Activated CD4-positive, CD25-positive, alpha-beta regulatory T cell treated with anti-CD3 and anti-CD28 coated beads, Interleukin-2, amount 50 U/mL, for 72 hours (primary cell): ENCODE results near the gene KCP.

Experiments used
- DNase-seq: peaks from one replicate; pipeline ENCODE4 v3.0.0; 2021

KCP gene

GRCh38 chr7:128920913-128921582, 10.5 kb upstream of the KCP start:
- DNase-seq, result peak; percentile 5

GRCh38 chr7:128919881-128920799, 9.6 kb upstream of the KCP start:
- DNase-seq, result peak; percentile 20

GRCh38 chr7:128919241-128919640, 8.7 kb upstream of the KCP start:
- peak; percentile 5 for DNase-seq

GRCh38 chr7:128918016-128918665, 7.6 kb upstream of the KCP start:
- DNase-seq, result peak; percentile 13

GRCh38 chr7:128917122-128917521, 6.6 kb upstream of the KCP start:
- peak; percentile 18 for DNase-seq

- DNase-seq, result peak; percentile 8
Measured at GRCh38 chr7:128916643-128916915, 6.1 kb upstream of the KCP start.

- DNase-seq, result peak; percentile 22
Measured at GRCh38 chr7:128915841-128916642, 5.5 kb upstream of the KCP start.

- DNase-seq, result peak; percentile 30
Measured at GRCh38 chr7:128915271-128915819, 4.8 kb upstream of the KCP start.

GRCh38 chr7:128914566-128915151, 4.2 kb upstream of the KCP start:
- DNase-seq, result peak; percentile 33

- DNase-seq, result peak; percentile 29
Measured at GRCh38 chr7:128913870-128914565, 3.5 kb upstream of the KCP start.

- DNase-seq, result peak; percentile 4
Measured at GRCh38 chr7:128912709-128913495, 2.4 kb upstream of the KCP start.

GRCh38 chr7:128912281-128912680, 1.8 kb upstream of the KCP start:
- DNase-seq, result peak; percentile 29

GRCh38 chr7:128911423-128912031, 1.0 kb upstream of the KCP start:
- peak; percentile 23 for DNase-seq

- DNase-seq, result peak; percentile 28
Measured at GRCh38 chr7:128909625-128910568, 612 bp downstream of the KCP start.

- DNase-seq, result peak; percentile 6
Measured at GRCh38 chr7:128908750-128909624, 1.5 kb downstream of the KCP start.

- peak; percentile 26 for DNase-seq
Measured at GRCh38 chr7:128906766-128907559, 3.5 kb downstream of the KCP start.
